HUES6 (cell line): ENCODE measurements around the gene ZFR.
"Not testable (repeated sequence)": the region's sequence is repeated elsewhere in the genome, so short reads cannot be mapped to it uniquely, and the experiment has no call there.

Experiments used
- H3K27ac ChIP-seq: 2 replicates; pipeline ENCODE4 v1.7.0; 2013; ENCODE audit warnings: low read depth, mild to moderate bottlenecking, low read length, inconsistent platforms
- H3K27me3 ChIP-seq: 2 replicates; pipeline ENCODE4 v1.6.1; 2013; ENCODE audit warnings: low read length; ENCODE audit not compliant: control insufficient read depth, insufficient read depth
- H3K36me3 ChIP-seq: 2 replicates; pipeline ENCODE4 v1.6.1; 2013; ENCODE audit warnings: low read length; ENCODE audit not compliant: control insufficient read depth, insufficient read depth
- H3K4me1 ChIP-seq: 2 replicates; pipeline ENCODE4 v1.6.1; 2013; ENCODE audit warnings: low read length; ENCODE audit not compliant: control insufficient read depth, insufficient read depth
- H3K4me3 ChIP-seq: 2 replicates; pipeline ENCODE4 v1.5.1; 2013; ENCODE audit warnings: low read depth, low read length
- H3K9ac ChIP-seq: one replicate; pipeline ENCODE4 v1.6.1; 2013; ENCODE audit warnings: mild to moderate bottlenecking, low read length
- H3K9me3 ChIP-seq: 2 replicates; pipeline ENCODE4 v1.6.1; 2013; ENCODE audit warnings: low read depth, low read length; ENCODE audit not compliant: control insufficient read depth, insufficient read depth

The ZFR gene

GRCh38 chr5:32331935-32332274 is 112.6 kb downstream of the ZFR start:
- Histone ChIP-seq H3K9ac (no peak overlapping the region), H3K36me3 (no peaks in the 10 kb centered on the region), H3K27me3 (no peaks in the 10 kb centered on the region), H3K27ac (no peak overlapping the region), H3K9me3 (peaks cover 9% of the 10 kb centered on the region; the same call in 1 of the 2 replicates), H3K4me3 (no peak overlapping the region), H3K4me1 (no peaks in the 10 kb centered on the region)

DNA sequence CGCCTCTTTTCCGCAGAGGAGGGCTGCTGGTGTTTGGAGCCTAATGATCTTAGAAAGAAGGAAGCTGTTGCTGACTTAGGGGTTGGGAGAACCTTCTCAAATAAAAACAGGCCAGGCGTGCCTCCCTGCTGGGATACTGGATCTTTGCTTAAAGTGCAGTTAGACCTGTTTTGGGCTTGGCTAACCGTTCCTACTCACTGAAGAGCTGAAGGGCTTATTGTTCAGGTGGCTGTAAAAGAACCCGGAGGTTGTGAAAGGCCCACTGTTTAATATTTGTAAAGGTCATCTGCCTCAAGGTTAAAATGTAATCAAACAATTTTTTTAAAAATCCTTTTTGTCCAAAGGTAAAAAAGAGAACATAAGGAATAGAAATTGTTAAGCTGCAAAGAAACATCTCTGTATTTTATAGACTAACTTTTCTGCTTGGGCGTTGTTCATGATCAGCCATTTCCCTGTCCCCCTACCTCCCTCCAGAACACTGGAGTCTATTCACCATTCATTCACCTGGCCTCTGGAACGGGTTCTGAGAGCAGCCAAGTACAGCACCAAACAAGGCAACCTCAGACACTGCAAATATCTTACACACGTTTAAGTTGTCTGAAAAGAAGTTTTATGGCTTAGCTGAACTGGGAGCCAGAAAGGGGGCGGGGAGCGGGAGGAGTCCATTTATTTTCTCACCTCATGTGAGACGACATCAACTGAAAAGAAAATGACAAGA is 113.2 kb downstream of the ZFR start:
- H3K4me1 ChIP-seq: no peaks in the 10 kb centered on the region
- H3K27ac ChIP-seq: no peak overlapping the region
- H3K9ac ChIP-seq: no peak overlapping the region
- peaks cover 9% of the 10 kb centered on the region; the same call in 1 of the 2 replicates for H3K9me3 ChIP-seq
- no peaks in the 10 kb centered on the region for H3K36me3 ChIP-seq
- no peaks in the 10 kb centered on the region for H3K27me3 ChIP-seq
- no peak overlapping the region for H3K4me3 ChIP-seq

DNA sequence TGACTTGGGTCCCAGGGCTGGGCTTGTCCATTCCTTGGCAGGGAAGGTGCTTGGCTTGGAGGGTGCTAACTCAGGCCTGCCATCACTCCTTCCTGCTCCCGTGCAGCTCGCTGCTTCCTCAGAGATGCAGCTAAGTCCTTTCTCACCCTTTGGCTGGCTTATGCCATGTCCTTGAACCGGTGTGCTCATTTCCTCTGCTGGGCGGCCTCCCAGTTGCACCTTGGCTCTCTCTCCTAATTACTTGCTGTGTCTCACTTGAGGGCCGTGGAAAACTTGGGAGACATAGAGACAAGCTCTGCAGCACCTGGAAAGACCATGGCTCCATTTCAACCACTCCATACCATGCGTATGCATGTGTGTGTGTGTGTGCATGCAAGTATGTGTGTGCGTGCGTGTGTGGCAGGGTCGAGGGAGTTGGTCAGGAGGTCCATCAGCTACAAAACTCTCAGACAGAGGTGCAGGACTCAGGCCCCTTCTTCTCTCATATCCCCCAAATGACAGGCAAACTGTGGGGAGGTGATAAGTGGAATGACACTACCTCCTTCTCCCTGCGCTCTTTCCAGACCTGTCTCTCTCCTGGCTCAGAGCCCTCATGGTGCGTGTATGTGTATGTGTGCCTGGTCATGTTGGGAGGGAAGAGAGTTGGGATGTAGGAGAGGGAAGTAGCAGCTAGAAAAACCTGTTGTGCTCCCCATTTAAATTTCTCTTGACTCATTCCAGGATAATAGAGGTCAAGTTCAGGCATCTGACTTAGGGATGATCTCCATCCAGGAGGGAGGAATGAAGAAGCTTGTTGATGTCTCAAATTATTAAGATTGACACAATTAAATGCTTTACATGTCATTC is 114.2 kb downstream of the ZFR start:
- Histone ChIP-seq H3K9me3 (peaks cover 9% of the 10 kb centered on the region; the same call in 1 of the 2 replicates), H3K36me3 (no peaks in the 10 kb centered on the region), H3K9ac (no peak overlapping the region), H3K4me1 (no peaks in the 10 kb centered on the region), H3K4me3 (no peak overlapping the region), H3K27ac (no peak overlapping the region), H3K27me3 (no peaks in the 10 kb centered on the region)

DNA sequence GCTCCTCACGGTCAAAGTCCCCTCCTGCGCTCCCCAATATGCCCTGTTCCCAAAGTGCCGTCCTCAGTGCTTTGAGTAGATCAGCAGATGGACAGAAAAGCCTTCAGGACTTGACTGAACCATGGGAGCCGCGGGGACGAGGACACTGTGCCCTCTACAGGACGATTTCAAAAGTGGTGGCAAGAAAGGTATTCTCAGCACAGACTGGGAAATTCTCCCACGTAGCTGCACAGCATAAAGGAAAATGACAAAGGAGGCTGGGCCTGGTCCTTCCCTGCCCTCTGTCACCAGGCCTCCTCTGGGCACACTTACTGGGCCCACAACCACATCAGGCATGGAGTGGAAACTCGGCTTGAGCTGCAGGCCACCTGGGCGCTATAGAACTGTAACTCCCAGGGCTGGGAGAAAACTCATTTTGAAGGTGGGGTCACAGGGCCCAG is 115.1 kb downstream of the ZFR start:
- H3K9ac ChIP-seq: no peak overlapping the region
- no peaks in the 10 kb centered on the region for H3K4me1 ChIP-seq
- no peak overlapping the region for H3K4me3 ChIP-seq
- no peaks in the 10 kb centered on the region for H3K36me3 ChIP-seq
- peaks cover 4% of the 10 kb centered on the region; the same call in 1 of the 2 replicates for H3K9me3 ChIP-seq
- H3K27ac ChIP-seq: no peak overlapping the region
- H3K27me3 ChIP-seq: no peaks in the 10 kb centered on the region

GRCh38 chr5:32326216-32326772 is 118.2 kb downstream of the ZFR start:
- no peak overlapping the region for H3K9ac ChIP-seq
- H3K36me3 ChIP-seq: no peaks in the 10 kb centered on the region
- H3K4me3 ChIP-seq: no peak overlapping the region
- peaks cover 8% of the 10 kb centered on the region for H3K9me3 ChIP-seq
- H3K27ac ChIP-seq: no peak overlapping the region
- H3K4me1 ChIP-seq: no peaks in the 10 kb centered on the region
- no peaks in the 10 kb centered on the region for H3K27me3 ChIP-seq

GRCh38 chr5:32325616-32326015 is 118.9 kb downstream of the ZFR start:
- H3K27ac ChIP-seq: no peak overlapping the region
- H3K9ac ChIP-seq: no peak overlapping the region
- H3K36me3 ChIP-seq: no peaks in the 10 kb centered on the region
- H3K27me3 ChIP-seq: no peaks in the 10 kb centered on the region
- H3K4me1 ChIP-seq: no peaks in the 10 kb centered on the region
- peaks cover 8% of the 10 kb centered on the region for H3K9me3 ChIP-seq
- H3K4me3 ChIP-seq: no peak overlapping the region

DNA sequence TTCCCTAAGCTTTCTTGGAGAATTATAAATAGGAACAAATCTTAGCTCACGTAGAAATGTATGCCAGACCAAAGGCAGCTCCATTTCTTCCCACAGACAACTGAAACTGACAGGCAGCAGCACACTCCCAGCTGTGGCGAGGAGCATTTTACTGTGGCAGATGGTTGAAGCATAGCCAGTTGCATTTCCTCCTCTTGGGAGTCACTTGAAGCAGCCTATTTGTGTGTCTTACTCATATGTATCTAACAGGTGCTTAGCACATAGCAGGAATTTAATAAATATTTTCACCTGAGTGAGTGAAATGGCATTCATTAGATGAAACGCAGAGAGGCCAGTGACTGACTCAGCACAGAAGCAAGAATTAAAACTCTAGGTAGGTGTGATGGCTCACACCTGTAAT is 119.5 kb downstream of the ZFR start:
- no peak overlapping the region for H3K4me3 ChIP-seq
- no peak overlapping the region for H3K9ac ChIP-seq
- H3K27ac ChIP-seq: no peak overlapping the region
- H3K9me3 ChIP-seq: peaks cover 8% of the 10 kb centered on the region
- no peaks in the 10 kb centered on the region for H3K4me1 ChIP-seq
- H3K27me3 ChIP-seq: no peaks in the 10 kb centered on the region
- H3K36me3 ChIP-seq: no peaks in the 10 kb centered on the region

DNA sequence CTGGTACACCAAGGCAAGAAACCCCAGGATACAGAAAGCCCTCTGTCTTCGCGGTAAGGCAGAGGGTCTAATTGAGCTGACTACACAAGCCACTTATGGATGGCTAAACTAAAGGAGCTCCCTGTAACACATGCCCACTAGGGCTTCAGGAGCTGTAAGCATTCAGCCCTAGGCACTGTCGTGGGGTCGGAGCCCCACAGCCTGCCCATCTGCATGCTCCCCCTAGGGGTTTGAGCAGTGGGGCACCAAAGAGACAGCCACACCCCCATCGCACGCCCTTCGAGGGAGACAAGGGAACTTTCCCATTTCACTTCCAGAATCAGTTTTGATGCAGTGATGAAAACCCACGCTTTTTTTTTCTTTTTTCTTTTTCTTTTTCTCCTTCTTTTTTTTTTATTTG is 120.8 kb downstream of the ZFR start:
- H3K4me1 ChIP-seq: no peaks in the 10 kb centered on the region
- H3K36me3 ChIP-seq: no peaks in the 10 kb centered on the region
- no peak overlapping the region for H3K9ac ChIP-seq
- H3K4me3 ChIP-seq: no peak overlapping the region
- no peak overlapping the region for H3K27ac ChIP-seq
- no peaks in the 10 kb centered on the region for H3K27me3 ChIP-seq
- peaks cover 8% of the 10 kb centered on the region for H3K9me3 ChIP-seq

DNA sequence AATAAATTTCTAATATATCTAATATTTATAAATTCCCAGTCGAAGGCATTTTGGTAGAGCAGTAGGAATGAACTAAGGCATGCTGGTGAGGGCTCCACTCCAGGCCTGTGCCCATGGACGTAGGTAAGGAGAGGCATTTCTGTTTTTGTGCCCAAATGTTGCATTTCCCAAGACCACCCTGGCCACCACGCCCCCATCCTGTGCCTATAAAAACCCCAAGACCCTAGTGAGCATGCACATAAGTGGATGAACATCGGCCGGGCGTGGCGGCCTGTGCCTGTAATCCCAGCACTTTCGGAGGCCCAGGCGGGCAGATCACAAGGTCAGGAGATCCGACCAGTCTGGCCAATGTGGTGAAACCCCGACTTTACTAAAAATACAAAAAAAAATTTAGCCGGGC is 121.7 kb downstream of the ZFR start:
- Histone ChIP-seq H3K4me1 (no peaks in the 10 kb centered on the region), H3K9me3 (peaks cover 8% of the 10 kb centered on the region), H3K9ac (no peak overlapping the region), H3K27me3 (no peaks in the 10 kb centered on the region), H3K36me3 (no peaks in the 10 kb centered on the region), H3K4me3 (no peak overlapping the region), H3K27ac (no peak overlapping the region)

- not testable (repeated sequence) for H3K4me1 ChIP-seq
Observed at GRCh38 chr5:32321787-32322186, 122.8 kb downstream of the ZFR start.

DNA sequence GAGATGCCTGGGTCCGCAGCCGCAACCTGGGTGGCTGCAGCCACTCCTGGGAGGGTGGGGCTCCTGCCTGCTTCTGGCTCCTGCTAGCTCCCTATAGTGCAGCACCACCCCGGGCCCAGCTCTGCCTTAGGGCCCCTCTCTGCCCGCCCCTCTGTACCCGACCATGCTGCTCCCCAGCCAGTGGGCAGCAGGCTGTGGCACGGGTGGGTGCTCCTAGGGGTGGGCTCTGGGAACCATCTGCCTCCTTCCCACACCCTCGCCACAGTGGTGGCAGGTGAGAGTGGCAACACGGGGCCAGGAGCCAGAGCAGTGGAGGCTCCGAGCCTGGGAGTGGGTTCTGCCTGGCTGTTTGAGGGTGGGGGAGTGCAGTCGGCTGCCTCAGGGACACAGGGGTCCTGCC is 124.0 kb downstream of the ZFR start:
- Histone ChIP-seq H3K27ac (no peak overlapping the region), H3K36me3 (no peaks in the 10 kb centered on the region), H3K27me3 (no peaks in the 10 kb centered on the region), H3K9me3 (peaks cover 8% of the 10 kb centered on the region), H3K4me1 (no peaks in the 10 kb centered on the region), H3K9ac (no peak overlapping the region), H3K4me3 (no peak overlapping the region)

More at GRCh38 chr5:32321787-32322186, 122.8 kb downstream of the ZFR start:
- not testable (repeated sequence) for H3K4me3 ChIP-seq, H3K9me3 ChIP-seq, H3K36me3 ChIP-seq, H3K27ac ChIP-seq, H3K9ac ChIP-seq, H3K27me3 ChIP-seq
